OCI-LY3 (cell line): ENCODE results near the gene GRAMD2A.

ENCODE experiments used
- EZH2phosphoT487 ChIP-seq: fragments of 200-600 bp; shearing (Covaris generic); IDR thresholded peaks from 2 replicates; pipeline ENCODE4 v1.6.1; 2018; ENCODE audit warnings: antibody characterized with exemption, mixed run types, low read depth
- TF ChIP-seq, protein P1 (sequence below): fragments of 200-600, 300-600 bp; sonication (generic); IDR thresholded peaks from 2 replicates; pipeline ENCODE4 v1.5.1; 2014; ENCODE audit warnings: antibody characterized with exemption, low read length, low read depth

DNA sequence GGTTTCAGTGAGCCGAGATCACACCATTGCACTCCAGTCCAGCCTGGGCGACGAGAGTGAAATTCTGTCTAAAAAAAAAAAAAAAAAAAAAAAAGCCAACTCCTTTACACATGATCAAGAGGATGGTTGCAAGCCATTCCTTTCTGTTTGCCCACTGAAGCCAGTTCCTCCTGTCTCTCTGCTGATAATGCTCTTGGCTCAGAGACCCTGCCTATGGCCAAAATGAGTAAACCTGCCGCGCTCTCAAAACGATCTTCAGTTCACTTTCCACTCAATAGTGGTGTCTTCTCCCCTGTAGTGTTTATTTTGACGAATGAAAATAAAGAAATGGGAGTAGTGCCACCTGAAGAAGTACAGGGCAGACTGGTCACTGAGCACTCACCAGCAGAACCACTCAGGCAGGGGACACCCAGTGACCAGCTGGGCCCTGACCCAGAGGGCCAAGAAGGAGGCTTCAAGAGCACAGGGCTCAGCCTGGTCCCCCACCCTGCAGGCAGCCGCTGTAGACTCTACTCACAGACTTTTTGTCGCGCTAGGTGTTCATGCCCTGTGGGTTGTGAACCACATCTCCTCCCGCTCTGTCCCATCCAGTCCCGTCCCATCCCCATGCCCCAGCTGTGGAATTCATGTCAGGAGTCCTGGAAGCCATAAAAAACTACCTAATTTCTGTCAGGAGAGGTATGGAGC, 23.6 kb downstream of the GRAMD2A start:
- TF ChIP-seq, protein P1, sequence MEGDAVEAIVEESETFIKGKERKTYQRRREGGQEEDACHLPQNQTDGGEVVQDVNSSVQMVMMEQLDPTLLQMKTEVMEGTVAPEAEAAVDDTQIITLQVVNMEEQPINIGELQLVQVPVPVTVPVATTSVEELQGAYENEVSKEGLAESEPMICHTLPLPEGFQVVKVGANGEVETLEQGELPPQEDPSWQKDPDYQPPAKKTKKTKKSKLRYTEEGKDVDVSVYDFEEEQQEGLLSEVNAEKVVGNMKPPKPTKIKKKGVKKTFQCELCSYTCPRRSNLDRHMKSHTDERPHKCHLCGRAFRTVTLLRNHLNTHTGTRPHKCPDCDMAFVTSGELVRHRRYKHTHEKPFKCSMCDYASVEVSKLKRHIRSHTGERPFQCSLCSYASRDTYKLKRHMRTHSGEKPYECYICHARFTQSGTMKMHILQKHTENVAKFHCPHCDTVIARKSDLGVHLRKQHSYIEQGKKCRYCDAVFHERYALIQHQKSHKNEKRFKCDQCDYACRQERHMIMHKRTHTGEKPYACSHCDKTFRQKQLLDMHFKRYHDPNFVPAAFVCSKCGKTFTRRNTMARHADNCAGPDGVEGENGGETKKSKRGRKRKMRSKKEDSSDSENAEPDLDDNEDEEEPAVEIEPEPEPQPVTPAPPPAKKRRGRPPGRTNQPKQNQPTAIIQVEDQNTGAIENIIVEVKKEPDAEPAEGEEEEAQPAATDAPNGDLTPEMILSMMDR: no peak
- no peak for TF ChIP-seq EZH2phosphoT487
